HG02943 (cell line): ENCODE data around the gene LIFR.

Source experiments
- ATAC-seq: cut with Tn5 transposase; IDR thresholded peaks from one replicate; pipeline ENCODE4 v1.9.1; 2021; ENCODE audit warnings: mild to moderate bottlenecking, low read depth, moderate library complexity; ENCODE audit not compliant: unreplicated experiment

Gene LIFR

DNA sequence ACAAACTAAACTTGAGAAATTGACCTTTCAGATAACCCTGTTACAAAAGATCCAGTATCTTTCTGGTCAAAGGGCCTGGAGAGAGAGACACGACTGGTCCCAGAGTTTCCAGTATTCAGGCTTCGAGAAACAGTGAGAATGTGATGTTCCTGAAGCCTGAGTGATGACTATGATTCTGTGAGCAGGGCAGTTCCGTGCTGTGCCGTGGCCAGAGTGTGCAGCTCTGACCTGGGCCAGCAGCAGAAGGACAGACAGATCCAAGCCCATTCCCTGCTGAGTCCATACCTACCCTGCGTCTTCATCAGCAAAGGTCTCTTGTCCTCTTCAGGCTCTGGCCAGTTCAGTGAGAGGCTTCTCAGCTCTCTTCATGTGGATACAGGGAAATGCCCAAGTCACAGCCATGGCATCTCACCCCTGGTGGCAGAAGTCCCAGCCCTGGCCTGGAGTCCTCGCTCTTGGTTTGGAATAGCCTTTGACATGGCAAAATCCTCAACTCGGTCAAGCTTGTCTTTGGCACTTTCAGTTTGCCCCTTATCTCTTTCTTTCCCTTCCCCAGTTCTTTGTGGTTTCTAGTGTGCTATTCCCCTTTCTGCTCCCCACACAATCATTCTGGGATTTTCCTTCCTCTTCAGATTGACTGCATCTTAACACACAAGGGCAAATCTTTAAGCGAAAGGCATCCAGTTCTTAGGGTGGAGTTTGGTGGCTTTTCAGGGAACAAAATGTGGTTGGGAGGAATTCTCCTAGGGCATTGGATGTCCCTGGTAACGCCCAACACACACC, 107.7 kb downstream of the LIFR start:
- no peak for ATAC-seq

DNA sequence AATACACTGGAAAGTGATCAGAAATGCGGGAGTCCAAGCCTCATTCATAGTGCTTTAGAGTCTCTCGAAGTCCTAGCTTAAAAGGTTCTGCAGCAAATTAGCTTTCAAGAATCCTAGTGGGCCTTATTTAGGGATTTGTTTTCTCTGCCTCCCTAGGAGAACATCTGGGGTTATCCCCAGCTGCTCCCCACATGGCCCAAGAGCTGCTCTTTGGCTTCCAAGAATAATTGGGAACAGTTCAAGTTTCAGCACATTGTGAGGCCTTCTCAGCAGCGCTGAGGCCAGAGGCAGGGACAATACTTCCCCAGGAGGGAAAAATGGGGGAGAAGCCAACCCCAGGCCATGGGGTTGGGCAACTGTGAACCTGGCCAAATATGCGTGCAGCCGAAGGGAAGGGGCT, 108.7 kb downstream of the LIFR start:
- ATAC-seq = no peak

- no peak for ATAC-seq
Observed at GRCh38 chr5:38447056-38447455, 109.4 kb downstream of the LIFR start.

DNA sequence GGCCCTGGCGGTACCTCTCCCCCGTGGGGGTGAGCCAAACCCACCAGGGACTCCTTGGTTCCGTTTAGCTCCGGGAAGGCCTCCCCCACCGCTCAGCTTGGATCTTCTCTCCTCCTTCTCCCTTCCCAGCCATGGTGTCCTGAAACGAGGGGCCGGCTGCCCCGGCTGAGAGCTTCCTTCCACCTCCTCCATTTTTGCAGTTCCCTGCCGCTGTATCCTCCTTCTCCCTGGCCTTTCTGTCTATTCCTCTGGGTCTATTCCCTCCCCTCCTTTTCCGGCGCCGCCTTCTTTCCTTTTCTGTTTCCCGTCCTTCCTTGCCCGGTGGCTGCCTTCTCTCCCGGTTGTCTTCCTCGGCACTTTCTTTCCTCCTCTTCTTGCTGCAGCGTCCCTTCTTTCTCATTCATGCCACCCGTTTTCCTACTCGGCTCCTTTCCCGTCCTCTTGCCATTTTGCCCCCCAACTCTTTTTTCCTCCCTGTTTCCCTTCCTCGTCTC, 110.4 kb downstream of the LIFR start:
- ATAC-seq = no peak

DNA sequence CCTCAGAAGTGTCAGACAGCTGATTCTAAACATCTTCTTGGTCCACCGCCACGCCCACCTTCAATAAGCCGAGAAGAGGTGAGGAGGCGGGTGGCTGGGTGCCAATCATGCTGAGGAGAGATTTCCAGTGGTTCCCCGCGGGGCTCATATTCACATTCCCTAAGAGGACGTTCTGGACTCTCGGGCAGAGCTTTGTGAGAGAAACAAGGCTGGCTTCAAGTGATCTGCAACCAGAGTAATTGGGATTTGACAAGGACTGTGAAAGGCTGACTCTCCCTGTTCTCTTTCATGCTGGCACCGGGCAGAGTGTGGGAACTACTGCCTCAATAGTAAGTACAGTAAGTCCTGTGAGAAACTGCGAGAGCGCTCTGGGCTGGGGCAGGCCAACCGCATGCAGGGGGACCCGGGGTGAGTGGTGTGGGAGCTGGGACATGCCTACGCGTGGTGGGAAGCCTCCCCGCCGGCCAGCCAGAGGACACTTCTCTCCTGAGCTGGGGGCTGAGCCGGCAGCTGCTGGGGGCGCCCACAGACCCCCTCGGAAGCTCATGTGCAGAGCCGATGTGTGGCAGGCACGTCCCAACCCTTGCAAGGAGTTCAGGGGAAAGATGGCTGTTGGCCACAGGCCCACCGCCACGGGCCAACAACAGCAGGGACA, 110.9 kb downstream of the LIFR start:
- ATAC-seq = no peak

DNA sequence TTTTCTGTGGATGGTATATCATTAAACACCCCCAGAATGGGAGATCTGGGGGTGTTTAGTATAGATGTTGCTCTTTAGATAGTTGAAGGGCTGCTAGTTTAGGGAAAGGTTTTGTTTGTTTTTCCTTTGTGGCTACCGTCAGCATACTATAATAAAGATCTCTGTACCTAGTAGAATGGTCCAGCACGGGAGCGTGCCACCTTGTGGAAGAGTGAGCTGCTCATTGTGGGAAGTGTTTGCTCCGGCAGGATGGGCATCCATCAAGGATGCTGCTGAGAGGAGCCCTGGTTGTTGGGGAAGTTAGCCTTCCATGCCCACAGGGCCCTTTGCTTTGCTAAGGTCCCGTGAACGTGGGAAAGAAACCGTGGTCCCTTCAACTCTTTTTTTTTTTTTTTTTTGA, 113.1 kb downstream of the LIFR start:
- no peak for ATAC-seq

- ATAC-seq = no peak
Observed at GRCh38 chr5:38442247-38442573, 114.2 kb downstream of the LIFR start.

DNA sequence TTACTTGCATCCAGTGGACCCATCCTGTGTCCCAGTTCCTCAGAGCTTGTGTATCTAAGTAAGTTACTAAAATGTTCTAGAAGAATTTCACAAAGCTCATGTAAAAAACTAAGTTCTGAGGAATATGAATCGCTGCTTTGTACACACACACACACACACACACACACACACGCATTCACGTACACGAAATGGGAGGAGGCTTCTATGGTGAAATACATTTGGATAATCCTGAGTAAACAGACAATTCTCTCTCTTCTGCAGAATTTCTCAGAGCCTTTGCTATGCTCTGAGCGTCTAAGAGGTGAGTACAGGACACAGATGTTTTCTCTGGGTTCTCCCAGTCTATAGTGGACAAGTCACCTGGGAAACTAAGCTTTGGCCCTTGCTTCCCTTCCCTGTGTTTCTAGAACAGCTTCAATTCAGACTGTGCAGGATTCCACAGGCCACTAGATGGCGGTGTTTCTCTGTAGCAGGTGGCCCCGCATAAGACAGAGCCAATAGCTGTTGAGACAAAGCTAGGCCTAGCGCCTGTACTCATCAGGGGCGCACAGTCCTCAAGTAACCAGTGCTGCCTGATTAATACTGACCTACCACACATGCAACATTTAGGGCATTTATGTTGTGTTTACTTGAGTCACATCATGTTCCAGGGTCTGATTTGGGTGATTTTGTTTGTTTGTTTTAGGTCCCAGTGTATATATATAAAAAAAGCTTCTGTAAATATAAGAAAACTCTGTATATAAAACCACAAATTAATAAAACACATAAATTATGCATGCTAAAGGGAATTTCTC, 114.8 kb downstream of the LIFR start:
- peak; percentile 99 for ATAC-seq

DNA sequence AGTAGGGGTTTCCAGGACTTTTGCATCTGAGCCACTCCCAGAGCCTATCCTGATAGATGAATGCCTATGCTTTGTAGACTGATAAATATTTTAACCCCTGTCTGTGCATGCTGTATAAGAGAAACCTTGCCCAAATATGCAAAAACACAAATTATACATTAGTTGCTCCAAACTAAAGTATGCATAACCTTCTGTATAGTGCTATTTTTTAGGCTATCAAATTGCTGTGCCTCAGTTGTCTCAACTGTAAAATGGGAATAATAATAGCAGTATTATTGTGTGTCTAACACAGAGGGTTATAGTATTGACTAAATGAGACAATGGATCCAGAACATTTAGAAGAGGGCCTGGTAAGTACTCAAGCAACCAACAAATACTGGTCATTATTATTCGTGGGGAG, 117.7 kb downstream of the LIFR start:
- ATAC-seq = no peak

DNA sequence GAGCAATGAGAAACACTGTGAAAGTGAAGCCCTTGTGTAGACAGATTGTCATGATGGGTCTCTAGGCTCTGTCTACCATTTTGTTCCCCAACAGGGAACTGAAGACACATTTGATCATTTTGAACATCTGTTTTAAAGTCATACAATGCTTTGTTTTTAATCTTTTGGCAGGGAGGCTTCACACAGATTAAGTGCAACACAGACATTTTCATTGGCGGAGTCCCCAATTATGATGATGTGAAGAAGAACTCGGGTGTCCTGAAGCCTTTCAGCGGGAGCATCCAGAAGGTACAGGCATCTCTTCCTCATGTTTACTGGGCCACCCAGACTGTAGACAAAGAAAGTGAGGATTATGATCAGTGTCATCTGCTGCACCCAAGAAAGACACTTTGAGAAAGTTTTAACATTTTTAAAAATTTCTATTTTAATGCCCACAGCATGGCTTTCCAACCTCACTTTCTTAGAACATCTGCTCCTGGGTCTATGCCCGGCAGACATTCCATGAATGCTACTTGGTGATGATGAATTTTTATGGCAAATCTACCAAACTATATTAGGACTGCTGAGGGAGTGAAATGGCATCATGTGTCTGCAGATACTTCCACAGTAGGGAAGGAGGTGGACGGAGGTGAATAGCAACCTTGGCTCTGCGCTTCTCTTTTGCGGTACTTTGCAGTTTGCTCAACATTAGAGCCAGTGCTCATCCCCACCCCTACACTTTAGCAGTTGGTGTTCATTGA, 121.3 kb downstream of the LIFR start:
- no peak for ATAC-seq

DNA sequence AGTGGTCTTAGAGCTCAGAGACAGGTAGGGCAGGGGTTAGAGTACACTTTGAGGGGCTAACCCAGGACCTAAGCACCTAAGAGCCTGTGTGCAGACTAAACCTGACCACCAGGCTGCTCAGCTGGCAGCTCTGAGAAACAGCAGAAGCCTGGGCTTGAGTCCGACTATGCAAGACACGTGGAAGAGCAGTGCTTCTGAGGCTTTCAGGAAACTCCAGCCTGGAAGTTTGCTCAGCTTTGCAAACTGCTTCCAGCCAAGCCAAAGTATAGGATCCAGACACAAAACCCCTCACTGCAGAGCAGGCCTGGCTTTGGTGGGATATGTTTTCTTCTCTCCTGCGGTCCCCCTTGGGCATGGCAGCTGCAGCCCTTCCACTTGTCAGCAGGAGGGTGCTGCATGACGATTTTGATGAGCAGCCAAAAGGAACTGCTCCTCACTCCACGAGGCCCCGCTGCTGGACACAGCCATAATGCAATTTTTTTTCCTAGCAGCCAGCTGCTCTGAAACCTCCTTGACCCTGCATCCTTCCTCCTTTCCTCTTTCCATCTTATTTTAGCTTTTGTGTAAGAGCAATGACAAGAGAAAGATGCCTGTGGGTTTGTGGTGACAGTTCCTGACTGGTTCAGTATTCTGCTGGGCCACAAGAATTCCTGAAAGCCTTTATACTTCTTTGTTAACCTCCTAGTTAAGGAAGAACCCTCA, 123.1 kb downstream of the LIFR start:
- no peak for ATAC-seq

GRCh38 chr5:38431242-38431853, 125.1 kb downstream of the LIFR start:
- no peak for ATAC-seq

- no peak for ATAC-seq
Observed at GRCh38 chr5:38426986-38427950, 129.2 kb downstream of the LIFR start.

DNA sequence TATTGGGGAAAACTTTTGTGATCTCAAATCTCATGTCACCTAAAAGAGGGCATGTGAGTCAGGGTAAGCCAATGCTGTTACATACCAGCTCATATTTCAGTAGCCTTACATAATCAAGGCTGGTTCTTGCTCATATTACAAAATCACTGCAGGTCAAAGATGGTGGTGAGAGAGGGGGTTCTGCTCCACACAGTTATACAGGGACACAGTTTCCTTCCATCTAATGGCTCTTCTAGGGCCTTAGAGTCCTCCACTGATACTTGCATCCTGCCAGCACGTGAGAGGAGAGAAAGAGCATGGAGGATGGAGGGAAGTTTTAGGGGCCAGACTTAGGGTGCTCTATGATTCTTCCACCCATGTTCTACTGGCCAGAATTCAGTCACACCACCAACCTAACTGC, 130.0 kb downstream of the LIFR start:
- ATAC-seq = no peak
